ENCODE data around the gene TGFB2. TPM values are rescaled to one million over a fixed set of nuclear protein-coding genes. Genes with fewer than 3 reads are reported as not detected.

The TGFB2 gene
- total and polyA plus RNA-seq, 3 donors from 2014 or later, result 2.4 to 4.5 (median 2.6) TPM

DNA sequence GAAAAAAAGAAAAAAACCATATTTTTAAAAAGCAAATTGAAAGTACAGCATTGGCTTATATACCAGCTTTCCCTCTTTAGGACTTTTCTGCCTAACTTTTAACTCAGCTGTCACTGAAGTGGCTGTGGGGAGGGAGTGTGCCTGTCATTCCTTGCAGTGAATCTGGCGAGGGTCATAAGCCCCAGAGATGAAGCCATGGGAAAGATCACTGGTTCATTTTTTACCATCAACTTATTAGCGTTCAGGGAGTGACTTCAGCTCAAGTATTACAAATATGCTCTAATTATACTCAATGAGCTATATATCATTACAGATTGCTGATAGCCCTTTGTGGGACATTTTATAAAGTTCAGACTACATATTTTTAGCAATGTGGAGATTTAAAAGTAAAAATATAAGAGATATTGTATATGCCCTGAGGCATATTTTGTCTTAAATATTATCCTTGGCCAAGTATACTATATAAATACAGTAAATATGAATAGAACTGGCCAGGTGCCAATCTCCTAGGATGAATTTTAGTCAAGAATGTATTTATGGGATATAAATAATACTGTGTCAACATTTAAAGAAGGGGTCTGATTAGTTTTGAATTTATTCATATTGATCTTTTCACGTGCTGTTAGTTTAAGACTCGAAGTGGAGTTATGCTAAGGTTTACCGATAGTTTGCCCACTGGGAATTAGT, 4.4 kb downstream of the TGFB2 start:
- 48 to 56% methylated on average over 5 of the region's 5 CpGs for WGBS, 2 donors
- H3K4me1 ChIP-seq, result no peaks in the 10 kb centered on the region

DNA sequence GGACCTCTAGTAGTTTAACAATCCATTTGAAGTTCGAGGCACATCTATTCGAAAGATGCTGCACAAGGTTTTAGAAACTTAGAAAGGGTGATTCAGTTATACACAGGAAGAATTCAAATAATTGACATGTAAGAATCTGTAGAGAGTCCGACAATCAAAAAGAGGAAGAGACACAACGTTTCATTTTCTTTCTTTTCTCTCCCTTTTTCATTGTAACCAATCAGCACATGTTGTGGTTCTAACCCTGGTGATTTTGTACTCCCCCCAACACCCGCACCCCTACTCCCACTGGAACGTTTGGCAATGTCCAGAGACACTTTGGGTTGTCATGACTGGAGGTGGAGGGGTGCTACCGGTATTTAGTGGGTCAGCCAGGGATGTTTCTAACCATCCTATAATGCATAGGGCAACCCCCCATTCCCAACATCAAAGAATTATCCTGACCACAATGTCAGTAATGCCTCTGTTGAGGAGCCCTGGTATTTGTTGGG, 4.9 kb downstream of the TGFB2 start:
- Histone ChIP-seq H3K9me3 (no peaks in the 10 kb centered on the region), H3K27me3 (no peaks in the 10 kb centered on the region), H3K27ac (peak overlapping the region in 1 of 2 donors; percentile 25), H3K4me1 (no peaks in the 10 kb centered on the region), H3K36me3 (ENCODE audit: low read depth, missing control alignments) (no peaks in the 10 kb centered on the region), H3K4me3 (no peak overlapping the region)
- TF ChIP-seq, protein P1, sequence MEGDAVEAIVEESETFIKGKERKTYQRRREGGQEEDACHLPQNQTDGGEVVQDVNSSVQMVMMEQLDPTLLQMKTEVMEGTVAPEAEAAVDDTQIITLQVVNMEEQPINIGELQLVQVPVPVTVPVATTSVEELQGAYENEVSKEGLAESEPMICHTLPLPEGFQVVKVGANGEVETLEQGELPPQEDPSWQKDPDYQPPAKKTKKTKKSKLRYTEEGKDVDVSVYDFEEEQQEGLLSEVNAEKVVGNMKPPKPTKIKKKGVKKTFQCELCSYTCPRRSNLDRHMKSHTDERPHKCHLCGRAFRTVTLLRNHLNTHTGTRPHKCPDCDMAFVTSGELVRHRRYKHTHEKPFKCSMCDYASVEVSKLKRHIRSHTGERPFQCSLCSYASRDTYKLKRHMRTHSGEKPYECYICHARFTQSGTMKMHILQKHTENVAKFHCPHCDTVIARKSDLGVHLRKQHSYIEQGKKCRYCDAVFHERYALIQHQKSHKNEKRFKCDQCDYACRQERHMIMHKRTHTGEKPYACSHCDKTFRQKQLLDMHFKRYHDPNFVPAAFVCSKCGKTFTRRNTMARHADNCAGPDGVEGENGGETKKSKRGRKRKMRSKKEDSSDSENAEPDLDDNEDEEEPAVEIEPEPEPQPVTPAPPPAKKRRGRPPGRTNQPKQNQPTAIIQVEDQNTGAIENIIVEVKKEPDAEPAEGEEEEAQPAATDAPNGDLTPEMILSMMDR (IDR thresholded peaks at IDR 0.05), result no peak
- no peak for TF ChIP-seq POLR2A (IDR thresholded peaks at IDR 0.05)
- no peak for DNase-seq
- intact Hi-C loops (cut with DNase I; ENCODE audit: low total_unique reads), result no loop called here
- 42 to 50% methylated on average over 7 of the region's 7 CpGs for WGBS, 2 donors

More for the DNA sequence above, 4.4 kb downstream of the TGFB2 start:
- no peak for TF ChIP-seq POLR2A (IDR thresholded peaks at IDR 0.05)
- TF ChIP-seq, protein P1 (IDR thresholded peaks at IDR 0.05), result no peak
- Histone ChIP-seq H3K36me3 (ENCODE audit: low read depth, missing control alignments) (no peaks in the 10 kb centered on the region), H3K4me3 (peak overlapping the region in 1 of 2 donors; percentile 67), H3K9me3 (no peaks in the 10 kb centered on the region), H3K27ac (peak overlapping the region in 1 of 2 donors; percentile 25), H3K27me3 (no peaks in the 10 kb centered on the region)
- intact Hi-C loops (cut with DNase I; ENCODE audit: low total_unique reads), result no loop called here
- no peak for DNase-seq

DNA sequence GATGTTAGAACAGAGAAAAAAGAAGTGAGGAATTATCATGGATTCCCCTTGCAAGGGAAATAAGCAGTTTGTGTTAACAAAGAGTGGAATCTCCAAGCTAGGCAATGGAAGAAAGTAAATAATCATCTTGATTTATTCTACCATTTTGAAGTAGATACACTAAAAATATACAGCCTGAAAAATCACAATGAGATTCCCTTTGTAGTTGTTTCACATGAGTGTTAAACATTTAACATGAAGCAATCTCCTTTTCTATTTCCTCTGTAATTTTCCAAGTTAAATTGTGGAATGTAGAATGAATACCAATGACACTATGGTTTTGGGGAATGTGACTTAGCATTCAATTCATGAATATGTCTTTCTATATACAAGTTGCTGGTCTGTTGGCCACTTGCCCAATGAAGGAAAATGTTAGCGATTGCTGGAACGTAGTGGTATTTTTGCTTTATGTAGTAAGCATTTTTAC, 5.7 kb downstream of the TGFB2 start:
- no peak for TF ChIP-seq POLR2A (IDR thresholded peaks at IDR 0.05)
- TF ChIP-seq, protein P1 (IDR thresholded peaks at IDR 0.05), result no peak
- Histone ChIP-seq H3K27ac (peak overlapping the region; percentile 55 to 70), H3K4me3 (no peak overlapping the region), H3K9me3 (no peaks in the 10 kb centered on the region), H3K36me3 (ENCODE audit: low read depth, missing control alignments) (no peaks in the 10 kb centered on the region), H3K4me1 (no peaks in the 10 kb centered on the region), H3K27me3 (no peaks in the 10 kb centered on the region)
- DNase-seq, result no peak
- WGBS, 2 donors, result 41 to 53% methylated on average over 2 of the region's 2 CpGs
- intact Hi-C loops (cut with DNase I; ENCODE audit: low total_unique reads), result no loop called here

DNA sequence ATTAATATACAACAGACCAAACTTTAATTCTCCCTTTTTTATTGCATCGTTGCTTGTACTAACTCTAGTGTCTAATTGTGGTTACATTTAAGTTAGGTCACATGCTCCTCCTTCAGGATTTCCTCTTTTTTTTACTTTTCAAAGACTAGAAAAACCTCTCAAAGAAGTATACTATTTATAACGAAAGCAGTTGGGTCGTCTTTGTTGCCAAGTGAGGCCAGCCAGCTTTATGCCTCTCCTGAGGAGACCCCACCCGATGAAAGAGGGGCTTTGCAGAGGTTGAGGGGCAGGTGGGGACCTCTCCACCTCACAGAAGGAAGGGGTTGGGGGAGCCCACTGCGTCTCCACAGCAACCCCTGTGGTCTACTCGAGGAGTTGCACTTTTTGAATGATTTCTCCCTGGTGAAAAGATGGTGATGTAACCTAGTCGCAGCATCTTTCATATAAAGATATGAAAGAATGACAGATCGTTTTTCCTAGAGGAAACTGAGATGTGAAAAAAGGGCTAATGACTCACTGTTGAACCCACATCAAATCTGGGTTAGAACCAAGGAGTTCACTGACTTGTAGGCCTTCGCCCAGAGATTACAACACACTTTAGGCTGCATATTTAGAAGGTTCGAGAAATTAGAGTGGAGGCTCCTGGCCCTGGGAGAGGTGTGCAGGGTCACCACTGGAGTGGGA, 6.4 kb downstream of the TGFB2 start:
- no peak for DNase-seq
- intact Hi-C loops (cut with DNase I; ENCODE audit: low total_unique reads), result no loop called here
- TF ChIP-seq POLR2A (IDR thresholded peaks at IDR 0.05), result no peak
- TF ChIP-seq, protein P1 (IDR thresholded peaks at IDR 0.05), result peak; percentile 10 to 25 (median 22)
- peak overlapping the region; percentile 55 to 70 for H3K27ac ChIP-seq
- no peaks in the 10 kb centered on the region for H3K27me3 ChIP-seq
- no peak overlapping the region for H3K4me3 ChIP-seq
- WGBS, 2 donors, result 35 to 37% methylated on average over 10 of the region's 10 CpGs
- H3K9me3 ChIP-seq, result no peaks in the 10 kb centered on the region
- H3K4me1 ChIP-seq, result no peaks in the 10 kb centered on the region
- H3K36me3 ChIP-seq (ENCODE audit: low read depth, missing control alignments), result no peaks in the 10 kb centered on the region
